Choroid plexus epithelial cell (primary cell): Measurements from ENCODE around the gene NECTIN3.

Experiments
- DNase-seq: peaks from one replicate; pipeline ENCODE4 v3.0.0-alpha.2; 2010; ENCODE audit warnings: low read depth
- H3K4me3 ChIP-seq: 2 replicates; pipeline ENCODE4 v1.5.1; 2011; ENCODE audit warnings: low read depth, mild to moderate bottlenecking, control low read depth, low read length, moderate library complexity
- TF ChIP-seq, protein P1 (sequence below): conservative IDR thresholded peaks from 2 replicates; pipeline ENCODE4 v1.5.1; 2011; ENCODE audit warnings: low read depth, mild to moderate bottlenecking, control low read depth, inconsistent platforms, low read length, moderate library complexity

The NECTIN3 gene

GRCh38 chr3:111190518-111190917, 118.9 kb downstream of the NECTIN3 start:
- DNase-seq, result no peak
- TF ChIP-seq, protein P1, sequence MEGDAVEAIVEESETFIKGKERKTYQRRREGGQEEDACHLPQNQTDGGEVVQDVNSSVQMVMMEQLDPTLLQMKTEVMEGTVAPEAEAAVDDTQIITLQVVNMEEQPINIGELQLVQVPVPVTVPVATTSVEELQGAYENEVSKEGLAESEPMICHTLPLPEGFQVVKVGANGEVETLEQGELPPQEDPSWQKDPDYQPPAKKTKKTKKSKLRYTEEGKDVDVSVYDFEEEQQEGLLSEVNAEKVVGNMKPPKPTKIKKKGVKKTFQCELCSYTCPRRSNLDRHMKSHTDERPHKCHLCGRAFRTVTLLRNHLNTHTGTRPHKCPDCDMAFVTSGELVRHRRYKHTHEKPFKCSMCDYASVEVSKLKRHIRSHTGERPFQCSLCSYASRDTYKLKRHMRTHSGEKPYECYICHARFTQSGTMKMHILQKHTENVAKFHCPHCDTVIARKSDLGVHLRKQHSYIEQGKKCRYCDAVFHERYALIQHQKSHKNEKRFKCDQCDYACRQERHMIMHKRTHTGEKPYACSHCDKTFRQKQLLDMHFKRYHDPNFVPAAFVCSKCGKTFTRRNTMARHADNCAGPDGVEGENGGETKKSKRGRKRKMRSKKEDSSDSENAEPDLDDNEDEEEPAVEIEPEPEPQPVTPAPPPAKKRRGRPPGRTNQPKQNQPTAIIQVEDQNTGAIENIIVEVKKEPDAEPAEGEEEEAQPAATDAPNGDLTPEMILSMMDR, result no peak

DNA sequence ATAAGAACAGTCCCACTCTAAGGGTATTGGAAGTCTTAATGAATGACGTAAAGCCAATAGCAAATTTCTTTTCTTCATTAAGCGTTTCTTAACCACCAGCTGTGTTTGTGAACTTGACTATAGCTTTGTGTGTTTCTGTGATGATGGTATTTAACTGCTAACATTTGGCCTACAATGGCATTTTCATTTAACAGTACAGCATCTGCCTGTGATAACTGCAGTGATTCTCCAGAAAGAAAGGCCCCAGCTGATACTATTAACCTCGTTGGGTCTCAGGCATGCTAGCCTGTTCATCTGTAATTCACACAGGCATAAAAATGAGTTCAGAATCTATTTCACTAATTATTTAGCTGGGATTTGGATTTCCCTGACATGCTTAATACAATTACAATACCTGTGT, 121.9 kb downstream of the NECTIN3 start:
- TF ChIP-seq, protein P1, result no peak
- no peak for DNase-seq
- H3K4me3 ChIP-seq, result no peak overlapping the region

More at GRCh38 chr3:111190518-111190917, 118.9 kb downstream of the NECTIN3 start:
- no peak overlapping the region for H3K4me3 ChIP-seq

GRCh38 chr3:111194048-111194447, 122.4 kb downstream of the NECTIN3 start:
- TF ChIP-seq, protein P1, result no peak
- DNase-seq, result peak; percentile 15
- H3K4me3 ChIP-seq, result no peak overlapping the region

DNA sequence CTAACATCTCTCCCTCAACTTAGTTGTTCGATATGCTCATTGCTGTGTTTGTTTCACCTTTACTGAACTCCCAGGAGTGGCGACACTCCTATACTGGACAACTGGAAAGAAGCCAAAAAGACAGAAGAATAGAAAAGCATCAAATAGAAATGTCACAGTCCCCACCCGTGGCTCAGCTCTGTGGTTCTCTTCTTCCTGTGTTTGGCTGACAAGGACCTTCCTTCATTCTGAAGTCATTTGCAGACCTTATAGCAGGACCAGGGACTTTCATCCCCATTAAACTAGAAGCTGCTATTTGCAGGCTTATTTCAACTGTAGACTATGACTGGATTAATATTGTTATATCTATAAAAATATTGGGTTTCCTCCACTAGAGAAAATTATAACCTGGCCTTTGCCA, 125.9 kb downstream of the NECTIN3 start:
- no peak overlapping the region for H3K4me3 ChIP-seq
- DNase-seq, result no peak
- TF ChIP-seq, protein P1, result no peak

GRCh38 chr3:111200027-111200426, 128.4 kb downstream of the NECTIN3 start:
- TF ChIP-seq, protein P1, result no peak
- peak; percentile 18 for DNase-seq
- H3K4me3 ChIP-seq, result no peak overlapping the region

DNA sequence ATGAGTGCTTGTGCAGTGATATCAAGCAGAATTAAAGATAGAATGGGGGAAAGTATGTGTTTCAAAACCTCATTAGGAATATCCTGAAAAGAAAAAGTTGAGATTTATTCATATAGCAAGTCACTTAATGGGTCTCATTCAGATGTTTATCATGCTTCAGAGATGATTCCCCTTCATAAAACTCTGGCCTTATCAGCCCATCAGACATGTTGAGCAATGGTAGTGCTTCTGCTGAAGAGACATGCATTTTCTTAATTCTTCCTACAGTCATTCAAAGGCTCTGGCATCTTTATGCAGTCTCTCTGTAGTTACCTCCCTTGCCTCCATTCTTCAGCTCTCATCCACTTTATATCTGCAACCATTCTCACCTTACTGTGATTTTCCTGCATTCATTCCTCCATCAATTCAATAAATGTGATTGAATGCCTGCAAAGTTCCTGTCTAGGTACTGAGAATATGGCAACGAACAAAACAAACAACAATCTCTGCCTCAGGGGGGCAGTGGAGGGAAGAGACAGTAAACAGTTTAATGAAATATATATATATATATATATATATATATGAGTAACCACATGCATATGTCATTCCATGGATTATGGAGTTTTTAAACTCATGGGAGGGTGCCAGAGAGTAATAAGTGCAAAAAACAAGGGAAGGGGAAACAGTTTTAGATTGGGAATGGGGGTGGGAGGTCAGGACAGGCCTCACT, 138.5 kb downstream of the NECTIN3 start:
- no peak overlapping the region for H3K4me3 ChIP-seq
- peak; percentile 79 for DNase-seq
- TF ChIP-seq, protein P1, result peak; percentile 30
